ENCODE results near the gene SUN1.

- TF ChIP-seq, protein P1, sequence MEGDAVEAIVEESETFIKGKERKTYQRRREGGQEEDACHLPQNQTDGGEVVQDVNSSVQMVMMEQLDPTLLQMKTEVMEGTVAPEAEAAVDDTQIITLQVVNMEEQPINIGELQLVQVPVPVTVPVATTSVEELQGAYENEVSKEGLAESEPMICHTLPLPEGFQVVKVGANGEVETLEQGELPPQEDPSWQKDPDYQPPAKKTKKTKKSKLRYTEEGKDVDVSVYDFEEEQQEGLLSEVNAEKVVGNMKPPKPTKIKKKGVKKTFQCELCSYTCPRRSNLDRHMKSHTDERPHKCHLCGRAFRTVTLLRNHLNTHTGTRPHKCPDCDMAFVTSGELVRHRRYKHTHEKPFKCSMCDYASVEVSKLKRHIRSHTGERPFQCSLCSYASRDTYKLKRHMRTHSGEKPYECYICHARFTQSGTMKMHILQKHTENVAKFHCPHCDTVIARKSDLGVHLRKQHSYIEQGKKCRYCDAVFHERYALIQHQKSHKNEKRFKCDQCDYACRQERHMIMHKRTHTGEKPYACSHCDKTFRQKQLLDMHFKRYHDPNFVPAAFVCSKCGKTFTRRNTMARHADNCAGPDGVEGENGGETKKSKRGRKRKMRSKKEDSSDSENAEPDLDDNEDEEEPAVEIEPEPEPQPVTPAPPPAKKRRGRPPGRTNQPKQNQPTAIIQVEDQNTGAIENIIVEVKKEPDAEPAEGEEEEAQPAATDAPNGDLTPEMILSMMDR (IDR thresholded peaks at IDR 0.05 in 2 of 3, conservative IDR thresholded peaks at IDR 0.05 in 1 of 3; ENCODE audit: insufficient read depth in 2 of 3, low read depth in 1 of 3, low read length in 3 of 3) = no peak
- no peak for TF ChIP-seq POLR3A (IDR thresholded peaks at IDR 0.05; ENCODE audit: borderline replicate concordance, extremely low read depth, insufficient read depth, insufficient read length)
Observed at GRCh38 chr7:890868-891267, 58.6 kb downstream of the SUN1 start.
